Measurements from ENCODE around the gene CABYR. TPM values are rescaled to one million over a fixed set of nuclear protein-coding genes. Genes with fewer than 3 reads are reported as not detected.
"Not testable (repeated sequence)": the region's sequence is repeated elsewhere in the genome, so short reads cannot be mapped to it uniquely, and the experiment has no call there.

The CABYR gene
- total and polyA plus RNA-seq, 5 donors: 0.25 to 0.91 (median 0.31) TPM

DNA sequence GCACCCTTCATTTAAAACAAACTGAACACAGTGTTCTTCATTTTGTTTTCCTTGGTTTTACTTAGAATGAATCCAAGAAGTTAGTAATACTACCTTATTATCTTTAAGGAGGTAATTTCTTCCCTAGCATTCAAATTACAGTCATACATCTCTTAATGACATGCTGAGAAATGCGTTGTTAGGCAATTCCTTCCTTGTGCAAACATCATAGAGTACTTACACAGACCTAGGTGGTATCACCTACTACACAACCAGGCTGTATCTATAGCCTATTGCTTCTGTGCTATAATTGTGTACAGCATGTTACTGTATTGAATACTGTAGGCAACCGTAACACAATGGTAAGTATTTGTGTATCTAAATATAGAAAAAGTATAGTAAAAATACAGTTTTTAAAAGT, 8.4 kb upstream of the CABYR start:
- DNase-seq (no peak), ATAC-seq (no peak)
- no peaks in the 10 kb centered on the region for H3K4me1 ChIP-seq (ENCODE audit: control insufficient read depth, insufficient read depth, low read length)
- WGBS: 72% methylated on average over 2 of the region's 2 CpGs
- H3K27ac ChIP-seq (ENCODE audit: low read length): no peak overlapping the region
- H3K9me3 ChIP-seq (ENCODE audit: control insufficient read depth, low read length): no peaks in the 10 kb centered on the region
- no peaks in the 10 kb centered on the region for H3K27me3 ChIP-seq (ENCODE audit: control insufficient read depth, insufficient read depth)
- no peak overlapping the region for H3K4me3 ChIP-seq (ENCODE audit: low read length)
- intact Hi-C loops (cut with DNase I): no loop called here

DNA sequence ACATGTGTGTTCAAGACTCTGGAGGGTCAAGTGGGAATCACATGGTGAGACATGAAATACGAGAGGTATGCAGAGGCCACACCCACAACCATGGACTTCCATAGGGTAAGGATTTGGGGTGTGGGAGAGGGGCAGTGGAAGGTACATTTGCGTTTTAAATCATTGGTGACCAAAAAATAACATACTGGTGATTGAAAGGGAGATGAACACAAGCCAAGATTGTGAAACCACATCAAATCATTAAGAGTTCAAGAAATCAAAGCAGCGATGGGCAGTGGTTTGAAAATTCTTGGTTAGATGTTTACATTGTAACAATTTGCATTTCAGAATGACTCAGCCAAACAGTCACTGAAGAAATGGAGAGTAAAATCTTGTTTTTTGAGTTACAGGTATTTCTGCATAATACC, 1.9 kb upstream of the CABYR start:
- Histone ChIP-seq H3K4me3 (ENCODE audit: low read length) (no peak overlapping the region), H3K27me3 (ENCODE audit: control insufficient read depth, insufficient read depth) (no peaks in the 10 kb centered on the region), H3K4me1 (ENCODE audit: control insufficient read depth, insufficient read depth, low read length) (no peaks in the 10 kb centered on the region), H3K27ac (ENCODE audit: low read length) (no peak overlapping the region), H3K9me3 (ENCODE audit: control insufficient read depth, low read length) (no peaks in the 10 kb centered on the region)
- ATAC-seq (no peak), DNase-seq (no peak)
- WGBS: 84% methylated on average over 3 of the region's 3 CpGs
- intact Hi-C loops (cut with DNase I): no loop called here

DNA sequence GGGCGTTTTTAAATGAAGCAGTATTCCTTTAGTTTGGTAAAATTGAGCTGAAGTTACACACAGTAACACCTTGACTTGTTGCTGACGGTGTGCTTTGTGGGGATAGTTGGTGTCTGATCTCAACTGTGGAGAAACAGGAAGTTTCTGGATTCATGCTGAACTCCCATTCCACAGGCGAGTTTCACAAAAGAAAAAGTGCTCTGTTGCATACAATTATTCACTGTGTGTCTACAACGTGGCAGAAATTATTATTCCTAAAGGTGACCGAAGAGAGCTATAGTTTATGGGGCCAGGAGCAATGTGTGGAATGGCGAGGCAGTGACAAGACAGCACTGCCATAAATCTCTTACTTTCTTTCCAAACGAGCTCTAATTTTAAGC, 463 bp upstream of the CABYR start:
- Histone ChIP-seq H3K27ac (ENCODE audit: low read length) (no peak overlapping the region), H3K27me3 (ENCODE audit: control insufficient read depth, insufficient read depth) (no peaks in the 10 kb centered on the region), H3K9me3 (ENCODE audit: control insufficient read depth, low read length) (no peaks in the 10 kb centered on the region), H3K4me3 (ENCODE audit: low read length) (peak overlapping the region; percentile 60), H3K4me1 (ENCODE audit: control insufficient read depth, insufficient read depth, low read length) (no peaks in the 10 kb centered on the region)
- WGBS: 43% methylated on average over 7 of the region's 7 CpGs
- ATAC-seq (peak in 1 of 2 donors; percentile 19), DNase-seq (no peak)
- intact Hi-C loops (cut with DNase I): no loop called here

DNA sequence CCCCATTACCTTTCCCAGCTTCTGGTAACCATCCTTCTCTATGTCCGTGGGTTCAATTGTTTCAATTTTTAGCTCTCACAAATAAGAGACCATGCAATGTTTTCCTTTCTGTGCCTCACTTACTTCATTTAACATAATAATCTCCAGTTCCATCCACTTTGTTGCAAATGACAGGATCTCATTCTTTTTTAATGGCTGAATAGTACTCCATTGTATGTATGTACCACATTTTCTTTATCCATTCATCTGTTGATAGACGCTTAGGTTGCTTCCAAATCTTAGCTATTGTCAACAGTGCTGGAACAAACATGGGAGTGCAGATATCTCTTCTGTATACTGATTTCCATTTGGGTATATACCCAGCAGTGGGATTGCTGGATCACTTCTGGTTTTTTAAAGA, 1.8 kb downstream of the CABYR start:
- Histone ChIP-seq H3K9me3 (ENCODE audit: control insufficient read depth, low read length) (no peaks in the 10 kb centered on the region), H3K27ac (ENCODE audit: low read length) (no peak overlapping the region), H3K4me3 (ENCODE audit: low read length) (no peak overlapping the region), H3K4me1 (ENCODE audit: control insufficient read depth, insufficient read depth, low read length) (no peaks in the 10 kb centered on the region), H3K27me3 (ENCODE audit: control insufficient read depth, insufficient read depth) (no peaks in the 10 kb centered on the region)
- DNase-seq (no peak), ATAC-seq (no peak)
- intact Hi-C loops (cut with DNase I): no loop called here
- 97% methylated on average over 2 of the region's 2 CpGs for WGBS

DNA sequence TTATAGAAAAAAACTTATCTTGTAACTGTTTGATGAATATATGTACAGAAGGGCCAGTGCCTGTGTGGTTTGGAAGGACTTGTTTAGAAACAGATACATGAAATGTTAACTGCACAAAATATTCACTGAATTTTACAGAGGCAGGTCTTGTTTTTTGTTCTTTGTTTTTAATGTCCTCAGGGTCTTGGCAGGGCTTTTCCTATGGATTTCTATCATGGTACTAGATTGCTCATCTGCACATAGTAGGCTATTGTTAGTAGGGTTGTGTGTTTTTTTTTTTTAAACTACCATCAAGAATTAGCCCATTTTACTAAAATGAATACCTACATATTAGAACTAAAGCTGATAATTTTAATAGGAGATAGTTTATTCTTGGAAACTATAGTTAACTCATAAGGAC, 3.5 kb downstream of the CABYR start:
- no peaks in the 10 kb centered on the region for H3K4me1 ChIP-seq (ENCODE audit: control insufficient read depth, insufficient read depth, low read length)
- H3K9me3 ChIP-seq (ENCODE audit: control insufficient read depth, low read length): no peaks in the 10 kb centered on the region
- DNase-seq (no peak), ATAC-seq (no peak)
- no peaks in the 10 kb centered on the region for H3K27me3 ChIP-seq (ENCODE audit: control insufficient read depth, insufficient read depth)
- no peak overlapping the region for H3K27ac ChIP-seq (ENCODE audit: low read length)
- no peak overlapping the region for H3K4me3 ChIP-seq (ENCODE audit: low read length)
- intact Hi-C loops (cut with DNase I): no loop called here

DNA sequence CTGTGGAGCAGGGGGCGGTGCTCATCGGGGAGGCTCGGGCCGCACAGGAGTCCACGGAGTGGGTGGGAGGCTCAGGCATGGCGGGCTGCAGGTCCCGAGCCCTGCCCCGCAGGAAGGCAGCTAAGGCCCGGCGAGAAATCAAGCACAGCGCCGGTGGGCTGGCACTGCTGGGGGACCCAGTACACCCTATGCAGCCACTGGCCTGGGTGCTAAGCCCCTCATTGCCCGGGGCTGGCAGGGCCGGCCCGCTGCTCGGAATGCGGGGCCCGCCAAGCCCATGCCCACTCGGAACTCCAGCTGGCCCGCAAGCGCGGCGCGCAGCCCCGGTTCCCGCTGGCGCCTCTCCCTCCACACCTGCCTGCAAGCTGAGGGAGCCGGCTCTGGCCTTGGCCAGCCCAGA, 10.7 kb downstream of the CABYR start:
- H3K27me3 ChIP-seq (ENCODE audit: control insufficient read depth, insufficient read depth); H3K9me3 ChIP-seq (ENCODE audit: control insufficient read depth, low read length); H3K4me3 ChIP-seq (ENCODE audit: low read length); ATAC-seq; H3K4me1 ChIP-seq (ENCODE audit: control insufficient read depth, insufficient read depth, low read length); H3K27ac ChIP-seq (ENCODE audit: low read length); intact Hi-C loops (cut with DNase I); DNase-seq: not testable (repeated sequence)
- 95% methylated on average over 28 of the region's 28 CpGs for WGBS

DNA sequence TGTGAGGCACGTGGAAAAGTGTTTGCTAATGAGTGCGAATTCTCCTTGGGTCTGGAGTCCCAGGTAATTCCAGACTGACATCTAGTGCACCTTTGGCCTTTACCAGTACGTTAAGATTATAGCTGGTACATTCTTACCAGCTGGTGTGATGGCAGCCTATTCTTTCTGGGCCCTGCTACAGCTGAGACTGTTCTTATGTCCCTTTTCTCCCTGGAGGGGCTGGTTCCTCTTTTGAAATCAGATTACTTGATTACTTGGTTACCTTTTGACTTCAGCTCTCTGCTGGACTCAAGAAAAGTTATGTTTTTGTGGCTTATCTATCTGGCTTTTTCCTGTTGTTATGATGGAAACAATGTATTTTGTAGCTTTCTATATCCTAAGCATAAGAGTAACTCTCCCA, 14.5 kb downstream of the CABYR start:
- H3K27ac ChIP-seq (ENCODE audit: low read length): no peak overlapping the region
- WGBS: 85% methylated on average over 3 of the region's 3 CpGs
- DNase-seq: no peak
- no peak for ATAC-seq
- intact Hi-C loops (cut with DNase I): no loop called here
- H3K4me3 ChIP-seq (ENCODE audit: low read length): no peak overlapping the region
- no peaks in the 10 kb centered on the region for H3K4me1 ChIP-seq (ENCODE audit: control insufficient read depth, insufficient read depth, low read length)
- no peaks in the 10 kb centered on the region for H3K27me3 ChIP-seq (ENCODE audit: control insufficient read depth, insufficient read depth)
- H3K9me3 ChIP-seq (ENCODE audit: control insufficient read depth, low read length): no peaks in the 10 kb centered on the region

DNA sequence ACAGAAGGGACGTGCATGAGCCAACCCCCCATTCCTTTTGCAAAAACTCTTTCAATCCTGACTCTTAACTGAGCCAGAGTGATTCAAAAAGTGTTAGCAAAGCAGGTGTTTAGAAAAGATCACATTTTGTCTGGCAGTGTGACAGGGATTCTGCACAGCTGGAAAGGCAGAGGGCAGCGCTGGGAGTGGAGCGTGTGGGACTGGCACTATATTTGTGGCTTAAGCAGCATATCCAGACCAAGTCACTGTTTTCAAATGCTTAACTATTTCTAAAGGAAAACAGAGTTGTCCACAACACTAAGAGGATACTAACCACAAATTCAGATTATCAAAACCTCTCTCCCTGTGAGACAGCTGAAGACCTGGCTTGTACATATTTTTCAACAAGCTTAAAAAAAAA, 19.0 kb downstream of the CABYR start:
- intact Hi-C loops (cut with DNase I): no loop called here
- ATAC-seq (no peak), DNase-seq (no peak)
- H3K27ac ChIP-seq (ENCODE audit: low read length): no peak overlapping the region
- WGBS: 93% methylated on average over 3 of the region's 3 CpGs
- no peaks in the 10 kb centered on the region for H3K4me1 ChIP-seq (ENCODE audit: control insufficient read depth, insufficient read depth, low read length)
- no peaks in the 10 kb centered on the region for H3K9me3 ChIP-seq (ENCODE audit: control insufficient read depth, low read length)
- H3K4me3 ChIP-seq (ENCODE audit: low read length): no peak overlapping the region
- no peaks in the 10 kb centered on the region for H3K27me3 ChIP-seq (ENCODE audit: control insufficient read depth, insufficient read depth)

DNA sequence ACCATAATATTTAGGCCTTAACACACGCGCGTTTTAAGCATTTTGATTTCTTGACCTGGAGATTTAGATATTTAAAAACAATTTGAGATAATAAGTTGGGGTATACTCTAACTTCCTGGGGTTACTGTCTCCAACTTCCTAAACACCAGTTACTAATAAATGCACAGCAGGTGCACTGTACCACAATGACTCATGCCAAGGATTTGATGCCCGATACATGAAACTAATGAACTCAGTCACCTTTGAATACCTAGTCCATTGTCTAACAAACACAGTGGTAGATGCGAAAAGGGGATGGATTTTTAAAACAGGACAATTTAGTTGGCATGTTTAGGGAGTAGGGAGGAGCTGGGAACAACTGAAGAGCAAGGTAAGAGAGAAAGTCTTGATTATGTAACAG, 21.2 kb downstream of the CABYR start:
- DNase-seq (no peak), ATAC-seq (no peak)
- H3K9me3 ChIP-seq (ENCODE audit: control insufficient read depth, low read length): no peaks in the 10 kb centered on the region
- H3K4me1 ChIP-seq (ENCODE audit: control insufficient read depth, insufficient read depth, low read length): no peaks in the 10 kb centered on the region
- no peaks in the 10 kb centered on the region for H3K27me3 ChIP-seq (ENCODE audit: control insufficient read depth, insufficient read depth)
- WGBS: 97% methylated on average over 5 of the region's 5 CpGs
- no peak overlapping the region for H3K4me3 ChIP-seq (ENCODE audit: low read length)
- intact Hi-C loops (cut with DNase I): no loop called here
- no peak overlapping the region for H3K27ac ChIP-seq (ENCODE audit: low read length)

DNA sequence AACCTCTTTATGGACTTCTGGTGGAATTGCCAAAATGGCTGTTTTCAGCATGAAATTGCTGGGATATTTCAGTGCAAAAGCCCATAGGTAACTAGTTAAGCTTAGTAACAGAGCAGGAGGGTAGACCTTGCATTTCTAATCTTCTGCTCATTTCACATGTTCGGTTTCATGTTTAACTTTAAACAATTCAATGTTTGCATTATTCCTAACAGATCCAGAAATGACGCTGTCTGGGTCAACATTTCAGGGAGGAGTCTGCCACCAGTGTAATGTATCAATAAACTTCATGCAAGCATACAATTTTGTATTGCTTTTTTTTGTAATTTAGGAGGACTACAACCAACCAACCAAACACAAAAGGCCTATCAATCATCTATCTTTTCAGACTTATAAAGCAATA, 22.4 kb downstream of the CABYR start:
- Histone ChIP-seq H3K9me3 (ENCODE audit: control insufficient read depth, low read length) (no peaks in the 10 kb centered on the region), H3K27ac (ENCODE audit: low read length) (no peak overlapping the region), H3K4me1 (ENCODE audit: control insufficient read depth, insufficient read depth, low read length) (no peaks in the 10 kb centered on the region), H3K4me3 (ENCODE audit: low read length) (no peak overlapping the region), H3K27me3 (ENCODE audit: control insufficient read depth, insufficient read depth) (no peaks in the 10 kb centered on the region)
- ATAC-seq (no peak), DNase-seq (no peak)
- WGBS: 91% methylated on average over 2 of the region's 2 CpGs
- intact Hi-C loops (cut with DNase I): no loop called here

DNA sequence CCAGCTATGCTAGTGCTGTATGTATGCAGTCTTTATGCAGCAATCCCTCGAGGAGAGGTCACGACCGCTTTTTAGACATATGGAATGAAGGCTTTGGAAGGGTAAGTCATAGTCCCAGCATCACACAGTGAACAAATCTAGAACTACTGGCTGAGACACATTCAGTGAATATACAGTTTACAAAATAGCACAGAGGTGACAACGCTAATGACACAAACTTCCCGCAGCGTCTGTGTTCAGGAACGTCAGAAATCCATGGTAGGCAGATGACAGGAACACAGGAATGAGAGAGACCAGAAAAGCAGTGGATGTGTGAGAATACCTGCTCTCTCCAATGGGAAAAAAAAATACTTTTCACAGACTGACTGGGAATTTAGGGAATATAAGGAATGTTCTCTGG, 29.6 kb downstream of the CABYR start:
- no peak for ATAC-seq
- WGBS: 83% methylated on average over 7 of the region's 7 CpGs
- no peaks in the 10 kb centered on the region for H3K4me1 ChIP-seq (ENCODE audit: control insufficient read depth, insufficient read depth, low read length)

DNA sequence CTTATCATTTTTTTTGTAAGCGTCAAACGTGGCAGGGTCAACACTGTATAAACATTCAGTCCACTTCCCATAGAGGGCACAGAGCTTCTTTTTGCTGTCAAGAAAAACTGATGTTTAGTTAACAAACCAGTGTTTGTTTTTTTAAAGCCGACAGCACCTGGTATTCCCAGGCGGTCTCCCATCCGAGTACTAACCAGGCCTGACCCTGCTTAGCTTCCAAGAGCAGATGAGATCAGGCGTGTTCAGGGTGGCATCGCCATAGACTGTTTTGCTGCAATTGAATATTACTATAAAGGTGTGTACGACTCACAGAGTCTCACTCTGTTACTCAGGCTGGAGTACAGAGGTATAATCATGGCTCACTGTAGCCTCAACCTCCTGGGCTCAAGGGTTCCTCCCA, 31.5 kb downstream of the CABYR start:
- 87% methylated on average over 8 of the region's 8 CpGs for WGBS
- no peak overlapping the region for H3K4me3 ChIP-seq (ENCODE audit: low read length)
- ATAC-seq: no peak
- H3K27me3 ChIP-seq (ENCODE audit: control insufficient read depth, insufficient read depth): no peaks in the 10 kb centered on the region
- no peaks in the 10 kb centered on the region for H3K9me3 ChIP-seq (ENCODE audit: control insufficient read depth, low read length)
- DNase-seq: no peak
- H3K27ac ChIP-seq (ENCODE audit: low read length): no peak overlapping the region
- intact Hi-C loops (cut with DNase I): no loop called here
- no peaks in the 10 kb centered on the region for H3K4me1 ChIP-seq (ENCODE audit: control insufficient read depth, insufficient read depth, low read length)

More for the DNA sequence above, 29.6 kb downstream of the CABYR start:
- Histone ChIP-seq H3K27me3 (ENCODE audit: control insufficient read depth, insufficient read depth) (no peaks in the 10 kb centered on the region), H3K4me3 (ENCODE audit: low read length) (no peak overlapping the region), H3K9me3 (ENCODE audit: control insufficient read depth, low read length) (no peaks in the 10 kb centered on the region), H3K27ac (ENCODE audit: low read length) (no peak overlapping the region)
- DNase-seq: no peak
- intact Hi-C loops (cut with DNase I): no loop called here

Data from right cardiac atrium (tissue), 5 donors.